ENCODE measurements around the gene FGF16. TPM values are rescaled to one million over a fixed set of nuclear protein-coding genes. Genes with fewer than 3 reads are reported as not detected.

FGF16 gene
- total RNA-seq, 1 experiment from 2014 or later = not detected

- no peak for TF ChIP-seq REST (IDR thresholded peaks at IDR 0.05; ENCODE audit: insufficient read depth in 1 of 2, low read depth in 2 of 2, low read length in 1 of 2)
- TF ChIP-seq POLR2AphosphoS5 (IDR thresholded peaks at IDR 0.05; ENCODE audit: low read depth, low read length) = no peak
- no peak for TF ChIP-seq TCF7L2 (IDR thresholded peaks at IDR 0.05; ENCODE audit: low read depth, low read length)
- no peak for TF ChIP-seq CTCF (IDR thresholded peaks at IDR 0.05)
- TF ChIP-seq SIN3A (IDR thresholded peaks at IDR 0.05; ENCODE audit: borderline replicate concordance, insufficient read depth, low read depth, low read length) = no peak
- ChIA-PET POLR2A (no interaction called here), CTCF (no interaction called here)
- H3K27me3 ChIP-seq (ENCODE audit: control insufficient read depth, insufficient read depth, low read length) = no peaks in the 10 kb centered on the region
- H3K36me3 ChIP-seq (ENCODE audit: control insufficient read depth, insufficient read depth, low read length) = no peaks in the 10 kb centered on the region
- no peak for ATAC-seq
- intact Hi-C loops (cut with micrococcal nuclease; ENCODE audit: unreplicated experiment) (no loop called here), in situ Hi-C loops (cut with HindIII; ENCODE audit: low pct_unique_long_range_greater_than_20kb, low sequenced_read_pairs) (no loop called here)
- BruUV-seq (replicated peaks) = no TSS peak
- DNase-seq (ENCODE audit: low read depth, low spot score) = no peak
- no peak overlapping the region for H3K4me3 ChIP-seq (ENCODE audit: low read depth in 2 of 2, low read length in 2 of 2)
- H3K4me1 ChIP-seq (ENCODE audit: control insufficient read depth, insufficient read depth, low read length) = no peaks in the 10 kb centered on the region
- H3K27ac ChIP-seq (ENCODE audit: low read length) = no peak overlapping the region
- H3K9me3 ChIP-seq (ENCODE audit: control insufficient read depth, insufficient read depth, low read depth, low read length) = no peaks in the 10 kb centered on the region
These were observed 14.2 kb upstream of the FGF16 start for GRCh38 chrX:77433001-77433400.

- ATAC-seq = no peak
- TF ChIP-seq REST (IDR thresholded peaks at IDR 0.05; ENCODE audit: insufficient read depth in 1 of 2, low read depth in 2 of 2, low read length in 1 of 2) (no peak), POLR2AphosphoS5 (IDR thresholded peaks at IDR 0.05; ENCODE audit: low read depth, low read length) (no peak), TCF7L2 (IDR thresholded peaks at IDR 0.05; ENCODE audit: low read depth, low read length) (no peak), CTCF (IDR thresholded peaks at IDR 0.05) (no peak)
- POLR2A ChIA-PET = no interaction called here
These were observed 12.2 kb upstream of the FGF16 start for GRCh38 chrX:77434962-77435361.

More at GRCh38 chrX:77434962-77435361, 12.2 kb upstream of the FGF16 start:
- H3K9me3 ChIP-seq (ENCODE audit: control insufficient read depth, insufficient read depth, low read depth, low read length) = no peaks in the 10 kb centered on the region
- CTCF ChIA-PET = no interaction called here
- DNase-seq (ENCODE audit: low read depth, low spot score) = no peak
- in situ Hi-C loops (cut with HindIII; ENCODE audit: low pct_unique_long_range_greater_than_20kb, low sequenced_read_pairs) = no loop called here
- no peak overlapping the region for H3K27ac ChIP-seq (ENCODE audit: low read length)
- H3K4me1 ChIP-seq (ENCODE audit: control insufficient read depth, insufficient read depth, low read length) = no peaks in the 10 kb centered on the region
- BruUV-seq (replicated peaks) = no TSS peak
- H3K27me3 ChIP-seq (ENCODE audit: control insufficient read depth, insufficient read depth, low read length) = no peaks in the 10 kb centered on the region
- intact Hi-C loops (cut with micrococcal nuclease; ENCODE audit: unreplicated experiment) = no loop called here
- no peak overlapping the region for H3K4me3 ChIP-seq (ENCODE audit: low read depth in 2 of 2, low read length in 2 of 2)
- H3K36me3 ChIP-seq (ENCODE audit: control insufficient read depth, insufficient read depth, low read length) = no peaks in the 10 kb centered on the region

Measured in Panc1 (cell line).